Activated naive CD4-positive, alpha-beta T cell treated with Interleukin-2 at 50 U/mL for 16 hours (primary cell): ENCODE results near the gene FOCAD.

Source experiments
- DNase-seq: peaks from one replicate; pipeline ENCODE4 v3.0.0-alpha.2; 2020

FOCAD gene

GRCh38 chr9:20740929-20741582 lies 57.0 kb downstream of the FOCAD start:
- DNase-seq: no peak

- no peak for DNase-seq
Measured at GRCh38 chr9:20742833-20743232, 58.8 kb downstream of the FOCAD start.

- DNase-seq: no peak
Measured at GRCh38 chr9:20744036-20744630, 60.1 kb downstream of the FOCAD start.

GRCh38 chr9:20746967-20747366 lies 62.9 kb downstream of the FOCAD start:
- DNase-seq: no peak

DNA sequence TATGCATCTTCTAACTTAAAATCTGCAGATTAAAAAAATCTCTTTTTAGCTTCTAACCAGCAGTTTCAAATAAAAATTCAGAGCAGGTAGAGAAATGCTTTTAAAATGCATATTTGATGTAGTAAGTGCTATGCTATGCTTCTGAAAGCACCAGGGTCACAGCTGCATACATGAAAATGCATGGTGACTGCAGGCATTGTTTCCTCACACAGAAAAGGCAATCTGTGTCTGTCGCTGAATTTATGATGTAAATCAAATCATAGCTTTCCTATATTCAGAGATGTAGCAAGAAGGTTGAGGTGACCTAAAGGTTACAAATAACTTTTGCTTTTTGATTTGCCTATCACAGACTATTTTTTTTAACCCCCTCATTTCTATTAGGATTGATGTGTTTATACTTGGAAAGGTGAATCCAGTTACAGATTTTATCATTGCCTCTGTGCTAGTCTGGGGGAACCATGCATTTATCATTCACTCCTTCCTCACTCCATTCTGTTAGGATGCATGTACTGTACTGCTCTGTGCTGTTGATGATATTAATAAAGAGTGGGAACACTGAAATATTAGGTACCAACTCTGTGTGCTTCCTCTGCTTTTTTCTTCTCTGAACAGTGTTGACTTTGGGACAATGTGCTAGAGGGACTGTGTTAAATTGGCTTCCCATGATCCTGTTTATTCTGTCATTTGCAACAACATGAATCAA lies 65.6 kb downstream of the FOCAD start:
- no peak for DNase-seq

DNA sequence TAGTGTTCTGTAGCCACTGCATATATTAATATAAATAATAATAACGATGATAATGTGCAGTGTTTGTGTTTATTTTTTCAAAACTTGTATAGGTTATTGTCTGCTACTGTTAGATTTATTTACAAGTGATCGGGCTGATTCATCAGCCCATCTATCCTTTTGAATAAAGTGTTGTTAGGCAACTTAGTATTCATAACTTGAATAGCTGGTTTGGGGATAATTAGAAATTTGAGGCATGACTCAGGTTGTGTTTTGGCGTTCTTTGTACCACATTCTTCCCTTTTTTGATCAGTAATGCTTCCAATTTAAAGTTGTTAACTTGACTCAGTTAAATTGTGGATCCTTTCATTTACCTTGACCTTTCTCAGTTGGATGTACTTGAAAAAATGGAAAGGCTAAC lies 69.7 kb downstream of the FOCAD start:
- no peak for DNase-seq

GRCh38 chr9:20754556-20754955 lies 70.5 kb downstream of the FOCAD start:
- no peak for DNase-seq

- no peak for DNase-seq
Measured at GRCh38 chr9:20760246-20760891, 76.3 kb downstream of the FOCAD start.

DNA sequence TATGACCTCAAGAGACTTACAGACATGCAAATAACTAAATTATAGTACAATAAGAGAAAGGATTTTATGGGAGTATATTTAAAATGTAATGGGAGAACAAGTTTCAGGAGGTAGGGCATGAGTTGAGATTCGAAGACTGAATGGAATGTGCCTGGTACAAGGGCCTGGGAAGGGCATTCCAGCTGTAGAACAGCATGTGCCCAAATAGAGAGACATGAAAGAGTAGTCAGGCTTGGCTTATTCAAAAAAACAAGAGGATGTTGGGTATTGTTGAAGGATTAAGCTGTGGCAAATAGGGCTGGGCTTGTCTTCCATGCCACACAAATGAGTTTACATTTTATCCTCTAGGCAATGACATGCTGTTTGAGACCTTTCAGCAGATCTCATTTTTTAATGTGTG lies 86.9 kb downstream of the FOCAD start:
- no peak for DNase-seq

- no peak for DNase-seq
Measured at GRCh38 chr9:20771729-20772128, 87.7 kb downstream of the FOCAD start.

GRCh38 chr9:20775683-20776082 lies 91.6 kb downstream of the FOCAD start:
- no peak for DNase-seq

- DNase-seq: no peak
Measured at GRCh38 chr9:20781092-20781491, 97.0 kb downstream of the FOCAD start.

GRCh38 chr9:20782289-20782688 lies 98.2 kb downstream of the FOCAD start:
- DNase-seq: no peak

GRCh38 chr9:20783057-20784038 lies 99.3 kb downstream of the FOCAD start:
- no peak for DNase-seq

- DNase-seq: no peak
Measured at GRCh38 chr9:20784196-20784595, 100.1 kb downstream of the FOCAD start.

GRCh38 chr9:20786807-20787206 lies 102.7 kb downstream of the FOCAD start:
- no peak for DNase-seq

- DNase-seq: no peak
Measured at GRCh38 chr9:20788526-20789451, 104.7 kb downstream of the FOCAD start.

GRCh38 chr9:20790721-20791120 lies 106.7 kb downstream of the FOCAD start:
- DNase-seq: no peak

DNA sequence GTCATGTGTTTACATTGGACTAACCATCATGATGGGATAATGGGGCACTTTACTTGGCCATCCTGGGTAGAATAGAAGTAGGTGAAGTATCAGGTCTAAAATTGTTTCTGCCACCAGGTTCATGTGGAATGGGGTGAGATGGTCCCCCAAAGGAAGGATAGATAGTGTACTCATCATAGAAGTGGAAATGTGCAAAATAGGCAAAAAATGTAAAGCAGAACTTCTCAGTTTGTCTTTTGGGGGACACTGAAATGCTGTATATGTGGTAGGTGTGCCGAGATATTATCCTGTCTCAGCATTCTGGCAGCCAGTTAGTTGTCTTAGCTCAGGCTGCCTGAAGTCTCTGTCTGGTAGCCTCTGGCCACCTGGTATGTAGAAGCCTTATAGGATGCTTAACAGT lies 107.6 kb downstream of the FOCAD start:
- DNase-seq: no peak

DNA sequence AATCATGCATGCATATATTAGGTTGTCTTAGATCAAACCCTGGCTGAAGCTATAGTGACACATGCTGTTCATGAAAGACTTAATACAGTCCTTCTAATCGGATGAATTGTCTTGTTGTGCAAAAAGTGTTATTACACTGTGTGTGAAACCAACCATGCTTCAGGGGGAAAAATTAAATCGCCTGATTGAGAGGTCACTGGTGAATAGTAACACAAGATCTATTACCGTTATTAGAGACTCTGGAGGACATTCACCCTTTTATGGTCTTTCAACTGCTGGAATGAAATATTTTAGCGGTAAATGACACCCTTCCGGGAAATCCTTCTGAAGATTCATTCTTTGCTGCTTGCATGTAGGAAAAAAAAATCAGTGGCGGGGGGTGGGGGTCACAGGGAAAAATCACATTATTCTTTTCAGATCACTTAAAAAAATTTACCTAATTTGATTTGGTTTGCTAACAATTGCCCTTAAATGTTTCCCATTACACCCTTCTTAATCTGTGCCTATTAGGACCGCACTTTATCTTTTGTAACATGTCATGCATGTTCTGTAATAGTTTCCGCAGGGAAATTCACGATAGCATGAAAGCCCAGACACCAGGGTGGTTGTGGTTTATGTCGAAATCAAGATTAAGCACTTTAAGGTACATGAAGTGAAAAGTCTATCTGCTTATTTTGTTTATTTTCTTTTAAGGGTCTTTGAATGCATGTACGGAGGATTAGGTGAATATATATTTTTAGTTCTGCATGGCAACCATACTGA lies 120.6 kb downstream of the FOCAD start:
- no peak for DNase-seq

- DNase-seq: no peak
Measured at GRCh38 chr9:20805766-20806165, 121.7 kb downstream of the FOCAD start.
